Endothelial cell of umbilical vein (primary cell): ENCODE measurements around the gene GPANK1. TPM values are rescaled to one million over a fixed set of nuclear protein-coding genes. Genes with fewer than 3 reads are reported as not detected.

Source experiments
- BruUV-seq: library from RNA; stranded (reverse); fragments of 400-500 nt; replicated peaks from 2 replicates; lab custom pipeline; 2021; lab: Mats Ljungman, UMichigan
- CTCF ChIA-PET: fragments of 300-600, 350-600 bp; sonication (Branson Sonifier 250); formaldehyde crosslinking; loops from one replicate; lab custom pipeline; 2021; ENCODE audit warnings: antibody characterized with exemption, inconsistent platforms; lab: Charles Lee
- POLR2A ChIA-PET: fragments of 300-600, 350-600 bp; sonication (Branson Sonifier 250); formaldehyde crosslinking; loops from one replicate; lab custom pipeline; 2021; ENCODE audit warnings: antibody characterized with exemption, inconsistent platforms; lab: Charles Lee
- DNase-seq: peaks from one replicate; pipeline ENCODE4 v3.0.0-alpha.2; 2011; ENCODE audit warnings: low read depth, low spot score
- FAIRE-seq: peaks from 2 replicates; lab custom pipeline; 2011; peaks lifted over from hg19 to GRCh38; lab: Jason Lieb, UNC
- H2AFZ ChIP-seq: 2 replicates; pipeline ENCODE4 v1.6.0; 2012; ENCODE audit warnings: low read depth, low read length, control low read depth, inconsistent platforms
- H3K27ac ChIP-seq: 2 replicates; pipeline ENCODE4 v1.5.1; 2011; ENCODE audit warnings: low read depth, mild to moderate bottlenecking, control low read depth, low read length, moderate library complexity; ENCODE audit not compliant: insufficient read depth
- H3K27me3 ChIP-seq, 2 experiments: 2 replicates each; pipeline versions ENCODE4 v1.6.0 to v1.6.1; 2011; ENCODE audit warnings: low read length in 2 of 2, mixed read lengths in 1 of 2; ENCODE audit not compliant: control insufficient read depth in 2 of 2, insufficient read depth in 2 of 2
- H3K36me3 ChIP-seq, 2 experiments: 2 replicates in 1 of 2; 3 replicates in 1 of 2; pipeline ENCODE4 v1.5.1; 2011; ENCODE audit warnings: low read length in 2 of 2, mild to moderate bottlenecking in 1 of 2, moderate library complexity in 1 of 2; ENCODE audit not compliant: control insufficient read depth in 2 of 2, insufficient read depth in 2 of 2; ENCODE audit errors: extremely low read depth in 1 of 2
- H3K4me1 ChIP-seq: 3 replicates; pipeline ENCODE4 v1.5.1; 2011; ENCODE audit warnings: mild to moderate bottlenecking, low read length; ENCODE audit not compliant: control insufficient read depth, insufficient read depth; ENCODE audit errors: extremely low read depth
- H3K4me2 ChIP-seq: 2 replicates; pipeline ENCODE4 v1.6.1; 2011; ENCODE audit warnings: low read length, control low read depth, mixed read lengths; ENCODE audit not compliant: insufficient read depth
- H3K4me3 ChIP-seq, 3 experiments: fragments of 200-600 bp in 1 of 3; sonication (generic), shearing (Covaris generic) in 1 of 3; replicated peaks in 1 of 3; 2 replicates each; pipeline ENCODE4 v1.5.1; 2011 to 2016; ENCODE audit warnings: control low read depth in 3 of 3, low read length in 3 of 3, mild to moderate bottlenecking in 2 of 3, inconsistent platforms in 1 of 3, low read depth in 1 of 3, moderate library complexity in 1 of 3; ENCODE audit not compliant: insufficient read depth in 1 of 3
- H3K79me2 ChIP-seq: 2 replicates; pipeline ENCODE4 v1.6.0; 2012; ENCODE audit warnings: low read length, inconsistent platforms; ENCODE audit not compliant: control insufficient read depth, insufficient read depth
- H3K9ac ChIP-seq: replicated peaks from 2 replicates; pipeline ENCODE3; 2011; ENCODE audit warnings: low read length, control low read depth; ENCODE audit not compliant: insufficient read depth; ENCODE audit errors: extremely low read depth
- H3K9me1 ChIP-seq: replicated peaks from 3 replicates; pipeline ENCODE4 v1.6.0; 2011; ENCODE audit warnings: mild to moderate bottlenecking, low read length; ENCODE audit not compliant: control insufficient read depth, insufficient read depth; ENCODE audit errors: extremely low read depth
- H3K9me3 ChIP-seq: replicated peaks from 2 replicates; pipeline ENCODE4 v1.5.1; 2012; ENCODE audit warnings: low read length, inconsistent platforms; ENCODE audit not compliant: control insufficient read depth, insufficient read depth
- H4K20me1 ChIP-seq: replicated peaks from 2 replicates; pipeline ENCODE3; 2011; ENCODE audit warnings: mild to moderate bottlenecking, low read length; ENCODE audit not compliant: control insufficient read depth, insufficient read depth; ENCODE audit errors: extremely low read depth
- EZH2 ChIP-seq: IDR thresholded peaks from 2 replicates; pipeline ENCODE4 v1.6.1; 2012; ENCODE audit warnings: borderline replicate concordance, low read depth, mild to moderate bottlenecking, moderate library complexity, low read length, inconsistent platforms; ENCODE audit not compliant: severe bottlenecking
- FOS ChIP-seq: IDR thresholded peaks from 2 replicates; pipeline ENCODE4 v1.6.1; 2011; ENCODE audit warnings: mild to moderate bottlenecking, low read length, moderate library complexity, borderline replicate concordance; ENCODE audit not compliant: insufficient read depth
- GATA2 ChIP-seq: IDR thresholded peaks from 2 replicates; pipeline ENCODE4 v1.7.0; 2011; ENCODE audit warnings: low read depth, mild to moderate bottlenecking, moderate library complexity, mixed read lengths, low read length; ENCODE audit not compliant: insufficient read length, insufficient read depth
- JUN ChIP-seq: IDR thresholded peaks from 2 replicates; pipeline ENCODE4 v1.6.1; 2011; ENCODE audit warnings: borderline replicate concordance, low read depth; ENCODE audit not compliant: insufficient read length, insufficient read depth
- MAX ChIP-seq: IDR thresholded peaks from 2 replicates; pipeline ENCODE4 v1.6.1; 2011; ENCODE audit not compliant: insufficient read depth, insufficient read length
- MYC ChIP-seq: IDR thresholded peaks from one replicate; pipeline ENCODE4 v1.6.1; 2011; ENCODE audit warnings: mild to moderate bottlenecking, low read depth, low read length
- POLR2A ChIP-seq: IDR thresholded peaks from 2 replicates; pipeline ENCODE4 v1.6.1; 2012; ENCODE audit warnings: low read depth, mild to moderate bottlenecking, control low read depth, low read length
- POLR2AphosphoS5 ChIP-seq: IDR thresholded peaks from 2 replicates; pipeline ENCODE4 v1.6.1; 2012; ENCODE audit warnings: low read depth, mild to moderate bottlenecking, control low read depth, low read length, moderate library complexity; ENCODE audit not compliant: insufficient read depth
- dilution Hi-C: fragments of 300-500 bp; cut with MboI; formaldehyde crosslinking; loops from one replicate; pipeline ENCODE4 v1.15.0; 2019; ENCODE audit warnings: low sequenced_read_pairs; ENCODE audit not compliant: extremely low pct_ligation_motif_present
- intact Hi-C: fragments of 100-400 bp; cut with micrococcal nuclease; formaldehyde crosslinking; loops from one replicate; pipeline ENCODE4 v1.10.0; 2022
- polyA plus RNA-seq, 4 experiments: library from polyadenylated mRNA; depleted of rRNA in 3 of 4; stranded (reverse) in 3 of 4; unstranded in 1 of 4; fragments of >200 nt; gene quantifications; 2 replicates each; pipeline versions ENCODE4 v1.2.1 to v1.2.3, GENCODE V29; 2011 to 2012; ENCODE audit warnings: missing spikeins in 1 of 4
- total RNA-seq: library from RNA; stranded (reverse); gene quantifications from 2 replicates; pipeline ENCODE4 v1.2.3, GENCODE V29; 2021
- TF ChIP-seq, protein P1 (sequence below), 2 donors: IDR thresholded peaks; 1 replicate in 1 of 2; 2 replicates in 1 of 2; pipeline ENCODE4 v1.5.1; 2011; ENCODE audit warnings: low read length in 2 of 2, mild to moderate bottlenecking in 2 of 2, moderate library complexity in 2 of 2, control low read depth in 1 of 2, inconsistent platforms in 1 of 2, low read depth in 1 of 2; ENCODE audit not compliant: insufficient read depth in 1 of 2; ENCODE audit errors: extremely low read depth in 1 of 2

GPANK1 gene
- total and polyA plus RNA-seq, 2 donors (not counting 3 experiments of a cell fraction or from before 2014, with no cell fraction given): 12.6 to 17.5 TPM

DNA sequence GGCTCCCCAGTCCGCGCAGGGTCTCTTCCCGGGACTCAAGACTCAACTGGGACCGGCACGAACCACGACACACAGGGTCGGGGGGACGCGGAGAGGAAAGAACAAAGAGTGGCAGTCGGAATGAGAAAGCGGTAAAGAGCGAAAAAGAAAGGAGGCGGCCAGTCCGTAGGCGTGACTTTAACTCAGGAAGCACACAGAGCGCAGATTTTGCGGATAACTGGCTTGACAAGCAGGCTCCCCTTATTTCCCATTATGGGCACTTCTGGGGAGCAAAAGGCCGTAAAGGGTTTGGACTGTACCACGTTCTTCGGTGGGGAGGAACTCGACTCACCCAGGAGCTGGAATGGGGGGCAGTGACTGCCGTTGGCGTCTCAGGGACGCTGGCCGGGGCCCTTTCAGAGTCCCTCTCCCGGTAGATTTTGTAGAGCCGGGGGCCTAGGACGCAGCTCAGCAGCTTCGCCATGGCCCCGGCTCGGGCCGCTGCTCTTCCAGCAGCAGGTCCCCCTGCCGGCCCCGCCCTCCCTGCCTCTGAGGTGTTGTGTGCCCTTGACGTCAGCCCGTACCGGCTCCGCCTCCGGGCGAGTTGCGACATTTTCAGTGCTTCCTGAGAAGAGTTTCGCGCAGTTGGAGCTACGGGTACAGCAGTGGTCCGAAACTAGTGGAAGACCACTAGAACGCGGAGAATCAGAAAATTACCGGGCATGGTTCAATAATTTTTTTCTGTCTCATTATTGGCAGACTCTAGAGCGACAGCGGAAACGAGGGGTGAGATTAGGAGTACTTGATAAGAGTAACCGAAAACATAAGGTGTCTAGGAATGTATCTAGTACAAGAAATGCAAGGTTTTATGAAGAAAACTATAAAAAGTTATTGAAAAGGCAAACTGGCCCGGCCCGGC lies 38.3 kb upstream of the GPANK1 start, which contains the start of gene ABHD16A:
TSS of gene ABHD16A (minus strand) at position 506 of the 898 bp plus-strand sequence. CDS start at position 463, 43 bp downstream.
- peak; percentile 100 for FAIRE-seq
- CTCF ChIA-PET: interaction anchor here (1.0 to 1.9 kb wide), 12 partner anchors 8 to 128 kb away, joined by 3 to 9 read pairs (median 6); partner anchors contain the start of genes DDAH2, LSM2, LY6G5C and LY6G6D
- peak within 1 kb of the TSS; percentile 90 for H3K9ac ChIP-seq

More for the DNA sequence above, 38.3 kb upstream of the GPANK1 start, which contains the start of gene ABHD16A:
- Histone ChIP-seq H2AFZ (peak within 1 kb of the TSS; percentile 76), H4K20me1 (no peaks in the 10 kb centered on the region), H3K9me3 (no peaks in the 10 kb centered on the region), H3K27ac (peak within 1 kb of the TSS; percentile 77), H3K79me2 (peaks cover 21% of the 10 kb centered on the region), H3K4me1 (peaks cover 11% of the 10 kb centered on the region), H3K27me3 (no peaks in the 10 kb centered on the region), H3K36me3 (no peaks in the 10 kb centered on the region), H3K4me3 (peak within 1 kb of the TSS; percentile 59 to 80 (median 74)), H3K4me2 (peak within 1 kb of the TSS; percentile 81), H3K9me1 (no peaks in the 10 kb centered on the region)
- TSS peak; percentile 80 for BruUV-seq
- intact Hi-C loops: loop anchor here (1.0 to 2.0 kb wide), 7 partner anchors 22 to 124 kb away; partner anchors contain the start of genes BAG6, HSPA1B, LY6G5C and PRRC2A
- POLR2A ChIA-PET: interaction anchor here (0.7 to 1.2 kb wide), 6 partner anchors 8 to 124 kb away, joined by 3 to 6 read pairs (median 4); partner anchors contain the start of genes DDAH2, GPANK1, HSPA1B and MSH5
- TF ChIP-seq JUN: no peak
- peak; percentile 97 for TF ChIP-seq POLR2A
- TF ChIP-seq, protein P1, sequence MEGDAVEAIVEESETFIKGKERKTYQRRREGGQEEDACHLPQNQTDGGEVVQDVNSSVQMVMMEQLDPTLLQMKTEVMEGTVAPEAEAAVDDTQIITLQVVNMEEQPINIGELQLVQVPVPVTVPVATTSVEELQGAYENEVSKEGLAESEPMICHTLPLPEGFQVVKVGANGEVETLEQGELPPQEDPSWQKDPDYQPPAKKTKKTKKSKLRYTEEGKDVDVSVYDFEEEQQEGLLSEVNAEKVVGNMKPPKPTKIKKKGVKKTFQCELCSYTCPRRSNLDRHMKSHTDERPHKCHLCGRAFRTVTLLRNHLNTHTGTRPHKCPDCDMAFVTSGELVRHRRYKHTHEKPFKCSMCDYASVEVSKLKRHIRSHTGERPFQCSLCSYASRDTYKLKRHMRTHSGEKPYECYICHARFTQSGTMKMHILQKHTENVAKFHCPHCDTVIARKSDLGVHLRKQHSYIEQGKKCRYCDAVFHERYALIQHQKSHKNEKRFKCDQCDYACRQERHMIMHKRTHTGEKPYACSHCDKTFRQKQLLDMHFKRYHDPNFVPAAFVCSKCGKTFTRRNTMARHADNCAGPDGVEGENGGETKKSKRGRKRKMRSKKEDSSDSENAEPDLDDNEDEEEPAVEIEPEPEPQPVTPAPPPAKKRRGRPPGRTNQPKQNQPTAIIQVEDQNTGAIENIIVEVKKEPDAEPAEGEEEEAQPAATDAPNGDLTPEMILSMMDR (IDR thresholded peaks at IDR 0.05; ENCODE audit: extremely low read depth in 1 of 2, insufficient read depth in 1 of 2, low read depth in 1 of 2, low read length in 2 of 2): peak in 1 of 2 donors; percentile 3
- no peak for TF ChIP-seq MYC
- peak; percentile 7 for TF ChIP-seq MAX
- TF ChIP-seq POLR2AphosphoS5: peak; percentile 90
- TF ChIP-seq GATA2: no peak
- TF ChIP-seq EZH2: no peak
- no peak for TF ChIP-seq FOS
- dilution Hi-C loops: no loop called here
- peak; percentile 99 for DNase-seq
